HEK293 (cell line): Measurements from ENCODE around the gene TMEM128.

Source experiments
- CTCF ChIA-PET: fragments of 350-600 bp; formaldehyde crosslinking; extraction: SDS; loops from one replicate; lab custom pipeline; 2021; ENCODE audit warnings: antibody characterized with exemption; lab: Yijun Ruan, JAX
- POLR2A ChIA-PET: fragments of 300-600 bp; formaldehyde crosslinking; extraction: SDS; loops from one replicate; lab custom pipeline; 2020; ENCODE audit warnings: antibody characterized with exemption, inconsistent platforms; lab: Yijun Ruan, JAX
- H3K27ac ChIP-seq: fragments of 200-500 bp; sonication (Bioruptor generic); 2 replicates; pipeline ENCODE4 v1.5.1; 2014; ENCODE audit warnings: low read depth, low read length, control low read depth, inconsistent platforms; ENCODE audit errors: extremely low read depth
- H3K36me3 ChIP-seq, 2 experiments: fragments of 200-500 bp in 1 of 2; sonication (Bioruptor generic) in 1 of 2; 1 replicate in 1 of 2; 2 replicates in 1 of 2; pipeline ENCODE4 v1.5.1; 2014 to 2017; ENCODE audit warnings: inconsistent platforms in 2 of 2, low read length in 2 of 2; ENCODE audit not compliant: control insufficient read depth in 2 of 2, insufficient read depth in 1 of 2
- H3K4me1 ChIP-seq: fragments of 200-500 bp; sonication (Bioruptor generic); 2 replicates; pipeline ENCODE4 v1.5.1; 2014; ENCODE audit warnings: mild to moderate bottlenecking, low read length, inconsistent platforms; ENCODE audit not compliant: control insufficient read depth, insufficient read depth
- H3K4me3 ChIP-seq: 2 replicates; pipeline ENCODE4 v1.5.1; 2011; ENCODE audit warnings: low read depth, mild to moderate bottlenecking, control low read depth, low read length, moderate library complexity
- H3K9me3 ChIP-seq: fragments of 200-500 bp; sonication (Bioruptor generic); 2 replicates; pipeline ENCODE4 v1.5.1; 2014; ENCODE audit warnings: low read depth, low read length, inconsistent platforms; ENCODE audit not compliant: control insufficient read depth, insufficient read depth
- GLI4 ChIP-seq: fragments of 450-650 bp; formaldehyde crosslinking; IDR thresholded peaks from 2 replicates; pipeline ENCODE4 v1.5.1; 2016; ENCODE audit warnings: missing biosample characterization, missing genetic modification characterization
- PRDM1 ChIP-seq: fragments of 450-650 bp; formaldehyde crosslinking; IDR thresholded peaks from 2 replicates; pipeline ENCODE4; 2016; ENCODE audit warnings: missing biosample characterization, missing genetic modification characterization
- ZBTB1 ChIP-seq: fragments of 450-650 bp; formaldehyde crosslinking; IDR thresholded peaks from 2 replicates; pipeline ENCODE4 v1.5.1; 2016; ENCODE audit warnings: missing biosample characterization, missing genetic modification characterization
- ZBTB26 ChIP-seq: fragments of 450-650 bp; formaldehyde crosslinking; optimal IDR thresholded peaks from 2 replicates; pipeline ENCODE3; 2016; ENCODE audit warnings: missing biosample characterization, mild to moderate bottlenecking, missing genetic modification characterization
- ZNF169 ChIP-seq: fragments of 450-650 bp; formaldehyde crosslinking; IDR thresholded peaks from 2 replicates; pipeline ENCODE4 v1.5.1; 2016; ENCODE audit warnings: missing biosample characterization, missing genetic modification characterization
- ZNF214 ChIP-seq: fragments of 450-650 bp; formaldehyde crosslinking; IDR thresholded peaks from 2 replicates; pipeline ENCODE4 v1.5.1; 2017; ENCODE audit warnings: missing biosample characterization, mild to moderate bottlenecking, missing genetic modification characterization, borderline replicate concordance
- ZNF248 ChIP-seq: fragments of 450-650 bp; formaldehyde crosslinking; IDR thresholded peaks from 2 replicates; pipeline ENCODE4 v1.5.1; 2017; ENCODE audit warnings: missing biosample characterization, missing genetic modification characterization
- ZNF292 ChIP-seq: fragments of 450-650 bp; formaldehyde crosslinking; IDR thresholded peaks from 2 replicates; pipeline ENCODE4 v1.5.1; 2016; ENCODE audit warnings: low read depth, missing biosample characterization, missing genetic modification characterization, borderline replicate concordance
- ZNF335 ChIP-seq: fragments of 450-650 bp; formaldehyde crosslinking; conservative IDR thresholded peaks from 2 replicates; pipeline ENCODE4 v1.5.1; 2016; ENCODE audit warnings: missing biosample characterization, missing genetic modification characterization
- ZNF433 ChIP-seq: fragments of 450-650 bp; formaldehyde crosslinking; IDR thresholded peaks from 2 replicates; pipeline ENCODE4 v1.5.1; 2016; ENCODE audit warnings: missing biosample characterization, missing genetic modification characterization, low read depth
- ZNF449 ChIP-seq: fragments of 450-650 bp; formaldehyde crosslinking; IDR thresholded peaks from 2 replicates; pipeline ENCODE4 v1.5.1; 2017; ENCODE audit warnings: missing biosample characterization, mild to moderate bottlenecking, missing genetic modification characterization, moderate library complexity
- ZNF510 ChIP-seq: fragments of 450-650 bp; formaldehyde crosslinking; IDR thresholded peaks from 2 replicates; pipeline ENCODE4 v1.5.1; 2018; ENCODE audit warnings: mild to moderate bottlenecking, missing genetic modification characterization, missing biosample characterization; ENCODE audit not compliant: insufficient replicate concordance
- ZNF610 ChIP-seq: fragments of 450-650 bp; formaldehyde crosslinking; IDR thresholded peaks from 2 replicates; pipeline ENCODE4 v1.5.1; 2016; ENCODE audit warnings: missing biosample characterization, missing genetic modification characterization, borderline replicate concordance
- ZNF654 ChIP-seq: fragments of 450-650 bp; formaldehyde crosslinking; IDR thresholded peaks from 2 replicates; pipeline ENCODE4 v1.5.1; 2016; ENCODE audit warnings: low read depth, missing biosample characterization, missing genetic modification characterization
- ZNF692 ChIP-seq: fragments of 450-650 bp; formaldehyde crosslinking; IDR thresholded peaks from 2 replicates; pipeline ENCODE4 v1.5.1; 2016; ENCODE audit warnings: missing biosample characterization, missing genetic modification characterization
- ZNF843 ChIP-seq: fragments of 450-650 bp; formaldehyde crosslinking; IDR thresholded peaks from 2 replicates; pipeline ENCODE4 v1.5.1; 2016; ENCODE audit warnings: missing biosample characterization, missing genetic modification characterization

Gene TMEM128

GRCh38 chr4:4289941-4290850 lies 42.2 kb upstream of the TMEM128 start, which contains the start of the genes LYAR and ZBTB49 (continued):
- TF ChIP-seq ZBTB1 (tag by site-specific recombination) (no peak), ZNF510 (tag by site-specific recombination) (no peak), ZNF169 (tag by site-specific recombination) (no peak), ZNF692 (tag by site-specific recombination) (peak; percentile 87), PRDM1 (tag by site-specific recombination) (no peak), ZNF654 (no peak), ZNF433 (tag by site-specific recombination) (no peak), ZNF292 (tag by site-specific recombination) (no peak), ZBTB26 (peak; percentile 34)
- TF ChIP-seq, all 188 proteins: peak for 34

GRCh38 chr4:4289597-4289940 lies 41.5 kb upstream of the TMEM128 start:
- ChIA-PET POLR2A (interaction anchor here (0.6 to 1.3 kb wide), 6 partner anchors 9 to 50 kb away, joined by 3 to 4 read pairs (median 3); partner anchors contain the start of gene TMEM128), CTCF (no interaction called here)
- Histone ChIP-seq H3K27ac (peak overlapping the region; percentile 51; the same call in 1 of the 2 replicates), H3K36me3 (peaks cover 0 to 30% of the 10 kb centered on the region in 2 experiments; a peak in 1 of 3 replicates), H3K9me3 (no peaks in the 10 kb centered on the region), H3K4me3 (peak overlapping the region; percentile 82), H3K4me1 (peaks cover 4% of the 10 kb centered on the region; the same call in 1 of the 2 replicates)
- no peak for TF ChIP-seq ZNF248 (tag by site-specific recombination)
- no peak for TF ChIP-seq ZNF610 (tag by site-specific recombination)
- TF ChIP-seq ZBTB1 (tag by site-specific recombination), result no peak
- no peak for TF ChIP-seq ZNF843 (tag by site-specific recombination)
- TF ChIP-seq ZNF449 (tag by site-specific recombination), result 0 out of 2 replicates have a peak, but pooled peaks have one; percentile 29
- TF ChIP-seq ZNF214 (tag by site-specific recombination), result no peak

GRCh38 chr4:4289055-4289454 lies 41.0 kb upstream of the TMEM128 start:
- ChIA-PET POLR2A (no interaction called here), CTCF (no interaction called here)
- Histone ChIP-seq H3K4me3 (peak overlapping the region; percentile 82), H3K9me3 (no peaks in the 10 kb centered on the region), H3K27ac (no peak overlapping the region), H3K4me1 (peaks cover 4% of the 10 kb centered on the region; the same call in 1 of the 2 replicates), H3K36me3 (peaks cover 0 to 35% of the 10 kb centered on the region in 2 experiments; a peak in 1 of 3 replicates)
- TF ChIP-seq ZNF335 (tag by site-specific recombination) (peak; percentile 33), GLI4 (tag by site-specific recombination) (no peak)
